ENCODE data around the gene LMF1. TPM values are rescaled to one million over a fixed set of nuclear protein-coding genes. Genes with fewer than 3 reads are reported as not detected.

The LMF1 gene
- polyA plus RNA-seq, 1 experiment, result 28.9 TPM

- ChIA-PET POLR2A (no interaction called here), CTCF (no interaction called here)
- no peak for DNase-seq (ENCODE audit: low read depth)
- Histone ChIP-seq H3K36me3 (ENCODE audit: control insufficient read depth, insufficient read depth, low read length) (no peaks in the 10 kb centered on the region), H3K4me3 (ENCODE audit: low read depth, low read length) (no peak overlapping the region), H3K27me3 (ENCODE audit: control insufficient read depth, insufficient read depth, low read length) (peaks cover 13% of the 10 kb centered on the region)
- TF ChIP-seq CTCF (IDR thresholded peaks at IDR 0.05; ENCODE audit: insufficient read depth, low read depth, low read length), result no peak
Observed at GRCh38 chr16:984736-985636, 14.2 kb upstream of the LMF1 start.

GRCh38 chr16:984121-984694 is 13.4 kb upstream of the LMF1 start:
- ChIA-PET POLR2A (no interaction called here), CTCF (no interaction called here)
- H3K4me3 ChIP-seq (ENCODE audit: low read depth, low read length), result no peak overlapping the region
- no peaks in the 10 kb centered on the region for H3K36me3 ChIP-seq (ENCODE audit: control insufficient read depth, insufficient read depth, low read length)
- TF ChIP-seq CTCF (IDR thresholded peaks at IDR 0.05; ENCODE audit: insufficient read depth, low read depth, low read length), result no peak
- peaks cover 19% of the 10 kb centered on the region for H3K27me3 ChIP-seq (ENCODE audit: control insufficient read depth, insufficient read depth, low read length)
- no peak for DNase-seq (ENCODE audit: low read depth)

DNA sequence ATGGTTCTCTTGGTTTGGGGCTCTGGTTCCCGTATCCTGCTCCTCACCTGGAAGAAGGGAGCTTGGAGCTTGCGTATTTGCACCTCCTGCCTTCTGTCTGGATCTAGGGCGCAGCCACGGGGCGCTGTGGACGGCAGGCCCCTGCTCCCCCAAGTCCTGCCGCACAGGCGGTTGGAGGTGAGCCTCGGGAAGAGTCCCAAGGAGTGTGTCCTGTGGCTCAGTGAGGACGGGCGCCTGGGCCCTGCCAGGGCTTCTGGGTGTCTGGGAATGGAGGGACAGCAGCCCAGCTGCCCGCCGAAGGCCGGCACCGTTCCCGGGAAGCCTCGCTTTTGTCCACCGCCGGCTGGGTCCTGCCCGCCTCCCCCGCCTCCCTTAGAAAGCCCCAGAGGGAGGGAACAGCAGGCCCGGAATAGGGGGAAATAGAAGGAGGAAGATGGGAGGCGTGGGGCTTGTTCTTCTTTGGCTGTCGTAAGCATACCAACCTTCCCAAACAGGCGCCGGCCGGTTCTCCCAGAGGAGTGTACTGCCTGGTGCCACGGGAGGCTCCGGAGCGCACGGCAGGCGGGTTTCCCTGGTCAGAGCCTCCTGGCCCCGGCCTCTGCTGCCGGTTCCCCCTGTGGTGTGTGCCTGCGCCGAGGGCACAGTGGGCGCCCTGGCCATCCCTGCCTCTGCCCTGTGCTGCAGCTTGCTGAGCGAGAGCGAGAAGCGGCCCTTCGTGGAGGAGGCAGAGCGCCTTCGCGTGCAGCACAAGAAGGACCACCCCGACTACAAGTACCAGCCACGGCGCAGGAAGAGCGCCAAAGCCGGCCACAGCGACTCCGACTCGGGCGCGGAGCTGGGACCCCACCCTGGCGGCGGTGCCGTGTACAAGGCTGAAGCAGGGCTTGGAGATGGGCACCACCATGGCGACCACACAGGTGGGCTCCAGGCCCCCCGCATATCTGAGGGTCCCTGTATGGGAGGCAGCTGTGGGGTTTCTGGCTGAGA is 12.6 kb upstream of the LMF1 start:
- H3K36me3 ChIP-seq (ENCODE audit: control insufficient read depth, insufficient read depth, low read length), result no peaks in the 10 kb centered on the region
- no peak for DNase-seq (ENCODE audit: low read depth)
- no peak for TF ChIP-seq CTCF (IDR thresholded peaks at IDR 0.05; ENCODE audit: insufficient read depth, low read depth, low read length)
- no peak overlapping the region for H3K4me3 ChIP-seq (ENCODE audit: low read depth, low read length)
- peaks cover 19% of the 10 kb centered on the region for H3K27me3 ChIP-seq (ENCODE audit: control insufficient read depth, insufficient read depth, low read length)
- POLR2A ChIA-PET, result no interaction called here
- CTCF ChIA-PET, result no interaction called here

GRCh38 chr16:982145-983043 is 11.6 kb upstream of the LMF1 start:
- no peak for DNase-seq (ENCODE audit: low read depth)
- Histone ChIP-seq H3K4me3 (ENCODE audit: low read depth, low read length) (no peak overlapping the region; the same call in 1 of the 2 replicates), H3K27me3 (ENCODE audit: control insufficient read depth, insufficient read depth, low read length) (peaks cover 19% of the 10 kb centered on the region), H3K36me3 (ENCODE audit: control insufficient read depth, insufficient read depth, low read length) (no peaks in the 10 kb centered on the region)
- ChIA-PET CTCF (interaction anchor here (1.4 kb wide), 1 partner anchor 18 kb away, joined by 3 read pairs; no protein-coding TSS in a partner anchor), POLR2A (no interaction called here)
- no peak for TF ChIP-seq CTCF (IDR thresholded peaks at IDR 0.05; ENCODE audit: insufficient read depth, low read depth, low read length)

Measured in BJ (cell line).